ENCODE results near the gene HLA-G. TPM values are rescaled to one million over a fixed set of nuclear protein-coding genes. Genes with fewer than 3 reads are reported as not detected.

HLA-G gene
- polyA plus RNA-seq, 1 of the 3 experiments (the other 2 are of a cell fraction), result not detected

GRCh38 chr6:29815118-29815750 lies 12.4 kb upstream of the HLA-G start:
- no peak for DNase-seq
- WGBS (ENCODE audit: low lambda C conversion rate), result 15% methylated on average over 6 of the region's 7 CpGs
- Histone ChIP-seq H3F3A (replicated peaks; ENCODE audit: insufficient read depth) (no peaks in the 10 kb centered on the region), H3K9ac (no peak overlapping the region), H2AFZ (ENCODE audit: low read depth) (no peak overlapping the region), H3K79me2 (ENCODE audit: insufficient read depth) (no peaks in the 10 kb centered on the region), H3K4me2 (no peak overlapping the region), H3K27me3 (ENCODE audit: insufficient read depth) (no peaks in the 10 kb centered on the region; the same call in 1 of the 2 replicates), H3K36me3 (replicated peaks in 1 of 2; ENCODE audit: control insufficient read depth in 1 of 2, insufficient read depth in 2 of 2, low read length in 1 of 2) (no peaks in the 10 kb centered on the region), H3K9me3 (no peaks in the 10 kb centered on the region), H3K9me2 (no peaks in the 10 kb centered on the region), H4K20me1 (ENCODE audit: insufficient read depth) (no peaks in the 10 kb centered on the region), H3K4me3 (ENCODE audit: low read depth in 2 of 2, low read length in 1 of 2) (no peak overlapping the region), H3K4me1 (ENCODE audit: control insufficient read depth in 1 of 2, insufficient read depth in 2 of 2, low read depth in 1 of 2, low read length in 1 of 2) (no peaks in the 10 kb centered on the region), H3K27ac (ENCODE audit: low read depth in 2 of 2, low read length in 1 of 2) (no peak overlapping the region)
- POLR2A ChIA-PET, result no interaction called here
- TF ChIP-seq USF2 (IDR thresholded peaks at IDR 0.05; ENCODE audit: borderline replicate concordance, low read depth, low read length) (no peak), EP300 (IDR thresholded peaks at IDR 0.05; ENCODE audit: borderline replicate concordance in 1 of 2, low read depth in 1 of 2, low read length in 1 of 2) (no peak), POLR2AphosphoS5 (IDR thresholded peaks at IDR 0.05; ENCODE audit: low read depth, low read length) (no peak)
- CTCF ChIA-PET, result no interaction called here

GRCh38 chr6:29816030-29816429 lies 11.6 kb upstream of the HLA-G start:
- 0% methylated on average over 1 of the region's 1 CpG for WGBS (ENCODE audit: low lambda C conversion rate)
- Histone ChIP-seq H3K27ac (ENCODE audit: low read depth in 2 of 2, low read length in 1 of 2) (no peak overlapping the region), H3F3A (replicated peaks; ENCODE audit: insufficient read depth) (no peaks in the 10 kb centered on the region), H3K9me2 (no peaks in the 10 kb centered on the region), H3K4me1 (ENCODE audit: control insufficient read depth in 1 of 2, insufficient read depth in 2 of 2, low read depth in 1 of 2, low read length in 1 of 2) (no peaks in the 10 kb centered on the region), H2AFZ (ENCODE audit: low read depth) (no peak overlapping the region), H3K9ac (no peak overlapping the region), H3K79me2 (ENCODE audit: insufficient read depth) (no peaks in the 10 kb centered on the region), H3K9me3 (no peaks in the 10 kb centered on the region), H3K36me3 (replicated peaks in 1 of 2; ENCODE audit: control insufficient read depth in 1 of 2, insufficient read depth in 2 of 2, low read length in 1 of 2) (no peaks in the 10 kb centered on the region), H3K27me3 (ENCODE audit: insufficient read depth) (no peaks in the 10 kb centered on the region; the same call in 1 of the 2 replicates), H3K4me2 (no peak overlapping the region), H3K4me3 (ENCODE audit: low read depth in 2 of 2, low read length in 1 of 2) (no peak overlapping the region), H4K20me1 (ENCODE audit: insufficient read depth) (no peaks in the 10 kb centered on the region)
- no peak for DNase-seq
- no peak for TF ChIP-seq MEF2A (IDR thresholded peaks at IDR 0.05; ENCODE audit: borderline replicate concordance, low read depth)
- no peak for TF ChIP-seq CHD2 (IDR thresholded peaks at IDR 0.05; ENCODE audit: low read length, partially characterized antibody)
- TF ChIP-seq MAX (IDR thresholded peaks at IDR 0.05; ENCODE audit: low read depth), result no peak
- no peak for TF ChIP-seq EP300 (IDR thresholded peaks at IDR 0.05; ENCODE audit: borderline replicate concordance in 1 of 2, low read depth in 1 of 2, low read length in 1 of 2)
- TF ChIP-seq POLR2AphosphoS5 (IDR thresholded peaks at IDR 0.05; ENCODE audit: low read depth, low read length), result no peak
- TF ChIP-seq IRF3 (IDR thresholded peaks at IDR 0.05; ENCODE audit: low read depth, low read length), result no peak
- no peak for TF ChIP-seq RXRA (IDR thresholded peaks at IDR 0.05; ENCODE audit: borderline replicate concordance, low read depth)
- no peak for TF ChIP-seq RAD21 (IDR thresholded peaks at IDR 0.05; ENCODE audit: low read length)
- TF ChIP-seq FOXM1 (IDR thresholded peaks at IDR 0.05; ENCODE audit: low read depth), result no peak
- no peak for TF ChIP-seq GATA2 (CRISPR knock-in tag; IDR thresholded peaks at IDR 0.05)
- no peak for TF ChIP-seq REST (IDR thresholded peaks at IDR 0.05; ENCODE audit: low read depth, low read length)
- TF ChIP-seq NFIC (IDR thresholded peaks at IDR 0.05; ENCODE audit: borderline replicate concordance), result no peak
- TF ChIP-seq NRF1 (IDR thresholded peaks at IDR 0.05; ENCODE audit: low read depth, low read length), result no peak
- POLR2A ChIA-PET, result no interaction called here
- CTCF ChIA-PET, result interaction anchor here (0.6 kb wide), 1 partner anchor 119 kb away, joined by 3 read pairs; no protein-coding TSS in a partner anchor

Data from SK-N-SH (cell line).